Peyer's patch (tissue), 4 donors: Measurements from ENCODE around the gene PARD6A. TPM values are rescaled to one million over a fixed set of nuclear protein-coding genes. Genes with fewer than 3 reads are reported as not detected.
A peak's percentile ranks its signal among the peaks of the same experiment; 100 is the strongest.

Experiments
- DNase-seq, 3 donors: peaks; one replicate each; pipeline ENCODE4 v3.0.0-alpha.2; 2017 to 2019
- H3K27ac ChIP-seq, 4 donors: fragments of 200-600 bp; sonication (generic); one replicate each; pipeline ENCODE4 v1.5.1; 2016 to 2019
- H3K27me3 ChIP-seq, 2 donors: fragments of 200-600 bp; sonication (generic); one replicate each; pipeline ENCODE4 v1.5.1; 2019
- H3K36me3 ChIP-seq, 3 donors: fragments of 200-600 bp; sonication (generic); one replicate each; pipeline ENCODE4 v1.5.1; 2016 to 2019
- H3K4me1 ChIP-seq, 4 donors: fragments of 200-600 bp; sonication (generic); one replicate each; pipeline ENCODE4 v1.5.1; 2016 to 2019
- H3K4me3 ChIP-seq, 4 donors: fragments of 200-600 bp; sonication (generic); 1 replicate in 3 of 4; 2 replicates in 1 of 4; pipeline ENCODE4 v1.5.1; 2016 to 2019; ENCODE audit warnings: mild to moderate bottlenecking in 1 of 4
- H3K9me3 ChIP-seq, 4 donors: fragments of 200-600 bp; sonication (generic); one replicate each; pipeline ENCODE4 v1.5.1; 2016 to 2019; ENCODE audit warnings: mild to moderate bottlenecking in 1 of 4
- POLR2A ChIP-seq, 2 donors: fragments of 450-650 bp; IDR thresholded peaks; one replicate each; pipeline ENCODE4 v1.5.1; 2017; ENCODE audit warnings: antibody characterized with exemption in 2 of 2, mild to moderate bottlenecking in 2 of 2, moderate library complexity in 2 of 2
- total RNA-seq, 4 donors: library from RNA; depleted of rRNA; stranded (reverse); fragments of >200 nt; gene quantifications; one replicate each; pipeline ENCODE4 v1.1.0, GENCODE V29; 2016
- TF ChIP-seq, protein P1 (sequence below), 6 experiments: fragments of 450-650 bp in 4 of 6; fragments of 200-600 bp in 2 of 6; sonication (generic) in 1 of 6; IDR thresholded peaks; one replicate each; pipeline ENCODE4 v1.5.1; 2017 to 2019; ENCODE audit warnings: antibody characterized with exemption in 6 of 6, mild to moderate bottlenecking in 3 of 6, moderate library complexity in 1 of 6

The PARD6A gene
- total RNA-seq, 4 donors from 2014 or later: 1.0 to 4.3 (median 2.1) TPM; not detected in 1

- peaks cover 0 to 27% of the 10 kb centered on the region in 2 donors for H3K27me3 ChIP-seq
- TF ChIP-seq POLR2A (IDR thresholded peaks at IDR 0.05): no peak
- TF ChIP-seq, protein P1, sequence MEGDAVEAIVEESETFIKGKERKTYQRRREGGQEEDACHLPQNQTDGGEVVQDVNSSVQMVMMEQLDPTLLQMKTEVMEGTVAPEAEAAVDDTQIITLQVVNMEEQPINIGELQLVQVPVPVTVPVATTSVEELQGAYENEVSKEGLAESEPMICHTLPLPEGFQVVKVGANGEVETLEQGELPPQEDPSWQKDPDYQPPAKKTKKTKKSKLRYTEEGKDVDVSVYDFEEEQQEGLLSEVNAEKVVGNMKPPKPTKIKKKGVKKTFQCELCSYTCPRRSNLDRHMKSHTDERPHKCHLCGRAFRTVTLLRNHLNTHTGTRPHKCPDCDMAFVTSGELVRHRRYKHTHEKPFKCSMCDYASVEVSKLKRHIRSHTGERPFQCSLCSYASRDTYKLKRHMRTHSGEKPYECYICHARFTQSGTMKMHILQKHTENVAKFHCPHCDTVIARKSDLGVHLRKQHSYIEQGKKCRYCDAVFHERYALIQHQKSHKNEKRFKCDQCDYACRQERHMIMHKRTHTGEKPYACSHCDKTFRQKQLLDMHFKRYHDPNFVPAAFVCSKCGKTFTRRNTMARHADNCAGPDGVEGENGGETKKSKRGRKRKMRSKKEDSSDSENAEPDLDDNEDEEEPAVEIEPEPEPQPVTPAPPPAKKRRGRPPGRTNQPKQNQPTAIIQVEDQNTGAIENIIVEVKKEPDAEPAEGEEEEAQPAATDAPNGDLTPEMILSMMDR (IDR thresholded peaks at IDR 0.05): no peak
- no peak overlapping the region for H3K27ac ChIP-seq
- DNase-seq: no peak
- H3K9me3 ChIP-seq: no peaks in the 10 kb centered on the region
- H3K4me3 ChIP-seq: no peak overlapping the region
- H3K36me3 ChIP-seq: no peaks in the 10 kb centered on the region
- peaks cover 0 to 21% (median 5%) of the 10 kb centered on the region in 4 donors for H3K4me1 ChIP-seq
Observed at GRCh38 chr16:67648088-67648763, 12.5 kb upstream of the PARD6A start.

GRCh38 chr16:67648764-67649407, 11.9 kb upstream of the PARD6A start:
- Histone ChIP-seq H3K9me3 (no peaks in the 10 kb centered on the region), H3K4me1 (peaks cover 0 to 27% (median 5%) of the 10 kb centered on the region in 4 donors), H3K27me3 (peaks cover 0 to 34% of the 10 kb centered on the region in 2 donors), H3K36me3 (no peaks in the 10 kb centered on the region), H3K4me3 (no peak overlapping the region), H3K27ac (no peak overlapping the region)
- no peak for DNase-seq
- TF ChIP-seq, protein P1 (IDR thresholded peaks at IDR 0.05): no peak
- no peak for TF ChIP-seq POLR2A (IDR thresholded peaks at IDR 0.05)

DNA sequence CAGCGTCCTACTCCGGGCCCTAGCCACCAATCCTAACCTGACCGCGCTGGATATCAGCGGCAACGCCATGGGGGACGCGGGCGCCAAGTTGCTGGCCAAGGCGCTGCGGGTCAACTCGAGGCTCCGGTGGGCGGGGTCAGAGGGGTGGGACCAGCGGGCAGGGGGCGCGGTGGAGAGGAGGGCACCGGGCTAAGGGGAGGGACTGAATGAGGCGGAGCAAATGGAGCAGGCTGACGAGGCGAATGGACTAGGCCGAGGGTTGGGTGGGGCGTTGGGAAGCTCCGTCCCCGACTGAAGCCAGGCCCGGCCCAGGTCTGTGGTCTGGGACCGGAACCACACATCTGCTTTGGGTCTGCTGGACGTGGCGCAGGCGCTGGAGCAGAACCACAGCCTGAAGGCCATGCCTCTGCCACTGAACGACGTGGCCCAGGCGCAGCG, 11.2 kb upstream of the PARD6A start:
- DNase-seq: peak in 1 of 3 donors; percentile 58
- Histone ChIP-seq H3K27me3 (peaks cover 0 to 40% of the 10 kb centered on the region in 2 donors), H3K4me1 (peaks cover 0 to 28% (median 5%) of the 10 kb centered on the region in 4 donors), H3K27ac (no peak overlapping the region), H3K9me3 (no peaks in the 10 kb centered on the region), H3K4me3 (no peak overlapping the region), H3K36me3 (no peaks in the 10 kb centered on the region)
- TF ChIP-seq, protein P1 (IDR thresholded peaks at IDR 0.05): no peak
- TF ChIP-seq POLR2A (IDR thresholded peaks at IDR 0.05): no peak

- no peak overlapping the region for H3K27ac ChIP-seq
- H3K4me3 ChIP-seq: no peak overlapping the region
- TF ChIP-seq, protein P1 (IDR thresholded peaks at IDR 0.05): no peak
- no peak for TF ChIP-seq POLR2A (IDR thresholded peaks at IDR 0.05)
- H3K36me3 ChIP-seq: no peaks in the 10 kb centered on the region
- H3K27me3 ChIP-seq: peaks cover 0 to 41% of the 10 kb centered on the region in 2 donors
- DNase-seq: no peak
- no peaks in the 10 kb centered on the region for H3K9me3 ChIP-seq
- peaks cover 0 to 23% (median 5%) of the 10 kb centered on the region in 4 donors for H3K4me1 ChIP-seq
Observed at GRCh38 chr16:67650023-67650422, 10.7 kb upstream of the PARD6A start.

DNA sequence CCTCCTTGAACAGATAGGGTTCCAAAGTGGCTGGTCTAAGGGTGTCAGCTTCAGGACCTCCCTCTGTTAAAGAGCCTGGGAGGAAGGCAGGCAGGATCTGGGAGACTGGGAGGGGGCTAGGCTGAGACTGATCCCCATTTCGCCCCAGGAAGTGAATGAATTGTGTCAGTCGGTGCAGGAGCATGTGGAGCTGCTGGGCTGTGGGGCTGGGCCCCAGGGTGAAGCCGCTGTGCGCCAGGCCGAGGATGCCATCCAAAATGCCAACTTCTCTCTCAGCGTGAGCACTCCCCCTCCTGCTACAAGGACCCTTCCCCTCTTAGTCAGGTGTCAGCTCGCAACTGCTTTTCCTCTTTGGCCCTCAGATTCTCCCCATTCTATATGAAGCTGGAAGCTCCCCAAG, 9.7 kb upstream of the PARD6A start:
- TF ChIP-seq, protein P1 (IDR thresholded peaks at IDR 0.05): no peak
- TF ChIP-seq POLR2A (IDR thresholded peaks at IDR 0.05): no peak
- Histone ChIP-seq H3K27ac (no peak overlapping the region), H3K4me3 (no peak overlapping the region), H3K9me3 (no peaks in the 10 kb centered on the region), H3K4me1 (peaks cover 0 to 21% (median 1%) of the 10 kb centered on the region in 4 donors), H3K27me3 (peaks cover 0 to 37% of the 10 kb centered on the region in 2 donors), H3K36me3 (no peaks in the 10 kb centered on the region)
- no peak for DNase-seq
